ENCODE data around the gene PHF2. TPM values are rescaled to one million over a fixed set of nuclear protein-coding genes. Genes with fewer than 3 reads are reported as not detected.

PHF2 gene
- total RNA-seq, 4 donors from 2014 or later = 21.1 to 38.2 (median 21.3) TPM

- H3K4me3 ChIP-seq = no peak overlapping the region
- TF ChIP-seq POLR2AphosphoS5 (IDR thresholded peaks at IDR 0.05) (no peak), POLR2A (IDR thresholded peaks at IDR 0.05) (no peak), EP300 (IDR thresholded peaks at IDR 0.05; ENCODE audit: low read depth) (no peak), CTCF (IDR thresholded peaks at IDR 0.05) (no peak)
- peaks cover 0 to 7% of the 10 kb centered on the region in 2 donors for H3K9me3 ChIP-seq
- in situ Hi-C loops (cut with MboI; ENCODE audit: low pct_ligation_motif_present in 1 of 4, low pct_unique_long_range_greater_than_20kb in 1 of 4, low sequenced_read_pairs in 3 of 4) = no loop called here
- no peak overlapping the region for H3K27ac ChIP-seq
- DNase-seq = no peak
- no peaks in the 10 kb centered on the region for H3K27me3 ChIP-seq
- intact Hi-C loops (cut with DNase I; ENCODE audit: low total_unique reads) = no loop called here
- no peaks in the 10 kb centered on the region for H3K36me3 ChIP-seq
- peaks cover 3 to 22% (median 13%) of the 10 kb centered on the region in 4 donors for H3K4me1 ChIP-seq
- 74 to 90% methylated on average over 5 of the region's 5 CpGs for WGBS, 2 donors (ENCODE audit: low coverage in 1 of 2)
Observed at GRCh38 chr9:93614830-93615468, 38.6 kb downstream of the PHF2 start.

DNA sequence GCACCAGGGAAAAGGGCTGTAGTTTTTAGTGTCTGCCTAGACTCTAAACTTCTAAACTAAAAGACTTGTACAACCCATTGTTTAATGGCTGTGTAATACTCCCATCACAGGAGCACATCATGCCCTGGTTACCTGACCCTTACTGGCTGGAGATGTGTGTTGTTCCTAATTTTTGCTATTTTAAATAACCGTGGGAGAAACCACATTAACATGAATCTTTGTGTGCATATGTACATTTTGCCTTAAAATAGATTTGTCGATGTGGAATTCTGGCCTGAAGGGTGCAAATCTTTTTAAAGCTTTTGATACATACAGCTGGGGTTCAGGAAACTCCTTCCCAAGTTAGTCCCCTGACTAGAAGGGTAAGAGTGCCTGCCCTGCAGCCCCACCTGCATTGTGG, 39.7 kb downstream of the PHF2 start:
- TF ChIP-seq POLR2A (IDR thresholded peaks at IDR 0.05) (no peak), EP300 (IDR thresholded peaks at IDR 0.05; ENCODE audit: low read depth) (no peak), POLR2AphosphoS5 (IDR thresholded peaks at IDR 0.05) (no peak), CTCF (IDR thresholded peaks at IDR 0.05) (no peak)
- in situ Hi-C loops (cut with MboI; ENCODE audit: low pct_ligation_motif_present in 1 of 4, low pct_unique_long_range_greater_than_20kb in 1 of 4, low sequenced_read_pairs in 3 of 4) = no loop called here
- no peaks in the 10 kb centered on the region for H3K27me3 ChIP-seq
- DNase-seq = no peak
- no peaks in the 10 kb centered on the region for H3K36me3 ChIP-seq
- intact Hi-C loops (cut with DNase I; ENCODE audit: low total_unique reads) = no loop called here
- H3K9me3 ChIP-seq = no peaks in the 10 kb centered on the region
- peaks cover 3 to 23% (median 14%) of the 10 kb centered on the region in 4 donors for H3K4me1 ChIP-seq
- H3K4me3 ChIP-seq = no peak overlapping the region
- WGBS, 2 donors (ENCODE audit: low coverage in 1 of 2) = 96 to 100% methylated on average over 2 of the region's 2 CpGs
- H3K27ac ChIP-seq = no peak overlapping the region

- WGBS, 2 donors (ENCODE audit: low coverage in 1 of 2) = 77 to 80% methylated on average over 3 to 6 of the region's 6 CpGs
- Histone ChIP-seq H3K36me3 (no peaks in the 10 kb centered on the region), H3K27me3 (no peaks in the 10 kb centered on the region), H3K27ac (no peak overlapping the region), H3K9me3 (no peaks in the 10 kb centered on the region), H3K4me3 (no peak overlapping the region), H3K4me1 (peaks cover 3 to 19% (median 11%) of the 10 kb centered on the region in 4 donors)
- intact Hi-C loops (cut with DNase I; ENCODE audit: low total_unique reads) = no loop called here
- DNase-seq = no peak
- TF ChIP-seq POLR2A (IDR thresholded peaks at IDR 0.05) (no peak), EP300 (IDR thresholded peaks at IDR 0.05; ENCODE audit: low read depth) (no peak), CTCF (IDR thresholded peaks at IDR 0.05) (no peak), POLR2AphosphoS5 (IDR thresholded peaks at IDR 0.05) (no peak)
- in situ Hi-C loops (cut with MboI; ENCODE audit: low pct_ligation_motif_present in 1 of 4, low pct_unique_long_range_greater_than_20kb in 1 of 4, low sequenced_read_pairs in 3 of 4) = no loop called here
Observed at GRCh38 chr9:93617273-93617672, 40.9 kb downstream of the PHF2 start.

GRCh38 chr9:93619272-93619775, 42.9 kb downstream of the PHF2 start:
- WGBS, 2 donors (ENCODE audit: low coverage in 1 of 2) = 96% methylated on average over 19 of the region's 19 CpGs; no CpG with 5 or more reads in 1 of the 2 donors
- H3K4me3 ChIP-seq = no peak overlapping the region
- H3K27ac ChIP-seq = no peak overlapping the region
- intact Hi-C loops (cut with DNase I; ENCODE audit: low total_unique reads) (no loop called here), in situ Hi-C loops (cut with MboI; ENCODE audit: low pct_ligation_motif_present in 1 of 4, low pct_unique_long_range_greater_than_20kb in 1 of 4, low sequenced_read_pairs in 3 of 4) (no loop called here)
- no peaks in the 10 kb centered on the region for H3K36me3 ChIP-seq
- no peak for DNase-seq
- no peaks in the 10 kb centered on the region for H3K9me3 ChIP-seq
- no peaks in the 10 kb centered on the region for H3K27me3 ChIP-seq
- TF ChIP-seq CTCF (IDR thresholded peaks at IDR 0.05) = no peak
- TF ChIP-seq POLR2AphosphoS5 (IDR thresholded peaks at IDR 0.05) = no peak
- no peak for TF ChIP-seq EP300 (IDR thresholded peaks at IDR 0.05; ENCODE audit: low read depth)
- TF ChIP-seq POLR2A (IDR thresholded peaks at IDR 0.05) = no peak
- H3K4me1 ChIP-seq = peaks cover 0 to 9% (median 5%) of the 10 kb centered on the region in 4 donors
